H1 (cell line): ENCODE results near the gene UAP1. TPM values are rescaled to one million over a fixed set of nuclear protein-coding genes. Genes with fewer than 3 reads are reported as not detected.

ENCODE experiments used
- CTCF ChIA-PET: fragments of 300-600 bp; sonication (Branson Sonifier 250); formaldehyde crosslinking; loops from one replicate; lab custom pipeline; 2021; ENCODE audit not compliant: partially characterized antibody; lab: Charles Lee
- POLR2A ChIA-PET: fragments of 300-600 bp; sonication (Branson Sonifier 250); formaldehyde crosslinking; loops from one replicate; lab custom pipeline; 2021; ENCODE audit warnings: inconsistent platforms; ENCODE audit not compliant: partially characterized antibody; lab: Charles Lee
- DNase-seq, 2 experiments: peaks; one replicate each; pipeline versions ENCODE4 v3.0.0 to v3.0.0-alpha.2; 2010 to 2022; ENCODE audit warnings: low spot score in 2 of 2, low read depth in 1 of 2, mixed read lengths in 1 of 2
- FAIRE-seq: peaks from 2 replicates; lab custom pipeline; 2011; peaks lifted over from hg19 to GRCh38; lab: Jason Lieb, UNC
- H2AFZ ChIP-seq: 2 replicates; pipeline ENCODE4 v1.8.1; 2012; ENCODE audit warnings: low read length, inconsistent platforms
- H2AK5ac ChIP-seq: 2 replicates; pipeline ENCODE4 v1.6.1; 2013; ENCODE audit warnings: low read depth, low read length
- H2BK120ac ChIP-seq: replicated peaks from 2 replicates; pipeline ENCODE3; 2013; ENCODE audit warnings: low read depth, low read length, inconsistent platforms
- H2BK12ac ChIP-seq: 2 replicates; pipeline ENCODE4 v1.6.1; 2013; ENCODE audit warnings: low read depth, low read length
- H2BK15ac ChIP-seq: 2 replicates; pipeline ENCODE4 v1.6.1; 2013; ENCODE audit warnings: low read length
- H2BK20ac ChIP-seq: 2 replicates; pipeline ENCODE4 v1.6.1; 2013; ENCODE audit warnings: low read length
- H2BK5ac ChIP-seq: 2 replicates; pipeline ENCODE4 v1.6.1; 2013; ENCODE audit warnings: low read depth, low read length
- H3K14ac ChIP-seq: 2 replicates; pipeline ENCODE4 v1.6.1; 2013; ENCODE audit warnings: inconsistent platforms; ENCODE audit not compliant: insufficient read length
- H3K18ac ChIP-seq: 2 replicates; pipeline ENCODE4 v1.6.1; 2013; ENCODE audit warnings: low read length; ENCODE audit errors: extremely low read depth
- H3K23ac ChIP-seq: 2 replicates; pipeline ENCODE4 v1.6.1; 2013; ENCODE audit warnings: inconsistent platforms; ENCODE audit not compliant: insufficient read length
- H3K23me2 ChIP-seq: 2 replicates; pipeline ENCODE4 v1.6.1; 2013; ENCODE audit warnings: low read depth, low read length
- H3K27ac ChIP-seq: 2 replicates; pipeline ENCODE4 v1.6.1; 2011; ENCODE audit warnings: low read depth, low read length, inconsistent platforms
- H3K27me3 ChIP-seq, 4 experiments: replicated peaks in 1 of 4; 1 replicate in 1 of 4; 2 replicates in 3 of 4; pipeline versions ENCODE4 v1.6.1 to v1.8.1; 2011 to 2013; ENCODE audit warnings: low read length in 3 of 4, mild to moderate bottlenecking in 3 of 4, inconsistent platforms in 2 of 4, mixed read lengths in 2 of 4, moderate library complexity in 1 of 4; ENCODE audit not compliant: control insufficient read depth in 3 of 4, insufficient read depth in 3 of 4; ENCODE audit errors: extremely low read depth in 1 of 4
- H3K36me3 ChIP-seq, 4 experiments: 2 replicates each; pipeline versions ENCODE4 v1.6.1 to v1.8.1; 2011 to 2013; ENCODE audit warnings: mild to moderate bottlenecking in 4 of 4, low read length in 3 of 4, moderate library complexity in 2 of 4, control low read depth in 1 of 4, inconsistent platforms in 1 of 4; ENCODE audit not compliant: insufficient read depth in 4 of 4, control insufficient read depth in 2 of 4
- H3K4ac ChIP-seq: replicated peaks from 2 replicates; pipeline ENCODE3; 2013; ENCODE audit warnings: low read length, low read depth, mixed read lengths, inconsistent platforms; ENCODE audit not compliant: insufficient read length
- H3K4me1 ChIP-seq, 4 experiments: replicated peaks in 1 of 4; 1 replicate in 1 of 4; 2 replicates in 3 of 4; pipeline versions ENCODE4 v1.6.1 to v1.8.1; 2011 to 2013; ENCODE audit warnings: low read length in 3 of 4, inconsistent platforms in 2 of 4, mixed read lengths in 1 of 4; ENCODE audit not compliant: insufficient read depth in 4 of 4, control insufficient read depth in 3 of 4
- H3K4me2 ChIP-seq, 2 experiments: 2 replicates each; pipeline versions ENCODE4 v1.6.1 to v1.8.1; 2011 to 2013; ENCODE audit warnings: low read depth in 2 of 2, low read length in 2 of 2, control low read depth in 1 of 2, inconsistent platforms in 1 of 2, mild to moderate bottlenecking in 1 of 2; ENCODE audit not compliant: insufficient read depth in 1 of 2
- H3K4me3 ChIP-seq, 4 experiments: fragments of 200-600, 300-600 bp in 1 of 4; sonication (generic), shearing (Covaris generic), sonication (Bioruptor Twin) in 1 of 4; 2 replicates each; pipeline versions ENCODE4 v1.5.1 to v1.8.1; 2011 to 2016; ENCODE audit warnings: low read length in 4 of 4, low read depth in 3 of 4, control low read depth in 2 of 4, inconsistent platforms in 2 of 4, mild to moderate bottlenecking in 2 of 4, mixed read lengths in 1 of 4, moderate library complexity in 1 of 4; ENCODE audit not compliant: insufficient read depth in 2 of 4; ENCODE audit errors: extremely low read depth in 1 of 4
- H3K56ac ChIP-seq: replicated peaks from 2 replicates; pipeline ENCODE3; 2013; ENCODE audit warnings: low read depth, mild to moderate bottlenecking, mixed read lengths, low read length, inconsistent platforms; ENCODE audit not compliant: insufficient read length
- H3K79me1 ChIP-seq: 2 replicates; pipeline ENCODE4 v1.6.1; 2013; ENCODE audit warnings: low read depth, low read length, control low read depth
- H3K79me2 ChIP-seq, 2 experiments: 2 replicates each; pipeline versions ENCODE4 v1.6.1 to v1.8.1; 2012 to 2013; ENCODE audit warnings: low read length in 2 of 2, mild to moderate bottlenecking in 2 of 2, inconsistent platforms in 1 of 2; ENCODE audit not compliant: insufficient read depth in 2 of 2, control insufficient read depth in 1 of 2
- H3K9ac ChIP-seq, 4 experiments: replicated peaks in 1 of 4; 1 replicate in 1 of 4; 2 replicates in 3 of 4; pipeline versions ENCODE4 v1.6.1 to v1.8.1; 2011 to 2013; ENCODE audit warnings: low read depth in 3 of 4, low read length in 3 of 4, control low read depth in 2 of 4, mild to moderate bottlenecking in 2 of 4, moderate library complexity in 2 of 4, inconsistent platforms in 1 of 4; ENCODE audit errors: extremely low read depth in 1 of 4
- H3K9me3 ChIP-seq, 2 experiments: 2 replicates each; pipeline versions ENCODE4 v1.6.1 to v1.8.1; 2012 to 2013; ENCODE audit warnings: mild to moderate bottlenecking in 2 of 2, moderate library complexity in 2 of 2, control low read depth in 1 of 2, inconsistent platforms in 1 of 2, low read depth in 1 of 2, low read length in 1 of 2, mixed read lengths in 1 of 2; ENCODE audit not compliant: insufficient read depth in 2 of 2
- H4K20me1 ChIP-seq, 2 experiments: replicated peaks in 1 of 2; 2 replicates each; pipeline versions ENCODE3 to v1.8.1; 2011 to 2013; ENCODE audit warnings: inconsistent platforms in 2 of 2, low read length in 2 of 2, mild to moderate bottlenecking in 1 of 2; ENCODE audit not compliant: insufficient read depth in 2 of 2, control insufficient read depth in 1 of 2
- H4K5ac ChIP-seq: 2 replicates; pipeline ENCODE4 v1.6.1; 2013; ENCODE audit warnings: low read length, low read depth, mixed read lengths, inconsistent platforms; ENCODE audit not compliant: insufficient read length
- H4K8ac ChIP-seq: 2 replicates; pipeline ENCODE4 v1.8.0; 2013; ENCODE audit warnings: mild to moderate bottlenecking, moderate library complexity, low read length, inconsistent platforms; ENCODE audit not compliant: insufficient read depth; ENCODE audit errors: extremely low read depth
- H4K91ac ChIP-seq: replicated peaks from 2 replicates; pipeline ENCODE3; 2013; ENCODE audit warnings: low read length, mixed read lengths, inconsistent platforms; ENCODE audit not compliant: insufficient read length
- CTBP2 ChIP-seq: IDR thresholded peaks from 2 replicates; pipeline ENCODE4 v1.7.0; 2011; ENCODE audit warnings: borderline replicate concordance, mild to moderate bottlenecking, moderate library complexity, mixed read lengths, low read length; ENCODE audit not compliant: insufficient read depth, insufficient read length
- WGBS, 2 experiments: shearing (Covaris generic) in 1 of 2; methylation state at CpG; one replicate each; pipeline versions ENCODE4 v1.1.6 to v1.1.7; 2013 to 2015; ENCODE audit warnings: low lambda C conversion rate in 2 of 2, mixed read lengths in 2 of 2, inconsistent platforms in 1 of 2, low coverage in 1 of 2, missing lambda C conversion rate in 1 of 2; ENCODE audit not compliant: insufficient replicate concordance in 2 of 2, insufficient coverage in 1 of 2, insufficient read length in 1 of 2; ENCODE audit errors: extremely low coverage in 1 of 2, missing lambda C conversion rate in 1 of 2; 5-methylcytosine and 5-hydroxymethylcytosine counted together
- polyA plus RNA-seq, 7 experiments: library from polyadenylated mRNA; depleted of rRNA in 3 of 7; stranded (reverse) in 5 of 7; unstranded in 2 of 7; fragments of >200 nt in 5 of 7; fragments of 200-250 nt in 2 of 7; gene quantifications; 1 replicate in 5 of 7; 2 replicates in 1 of 7; 4 replicates in 1 of 7; pipeline versions ENCODE4 v1.2.1 to v1.2.3, GENCODE V29; 2011 to 2013; ENCODE audit warnings: missing spikeins in 2 of 7, mixed read lengths in 2 of 7
- total RNA-seq: library from RNA; stranded (reverse); fragmentation: NEBNext Ultra II Directional; extraction: Animal tissue kit (Norgen Biotek cat#: 25700); gene quantifications from 2 replicates; pipeline ENCODE4 v1.2.1, GENCODE V29; 2021

Gene UAP1
- total and polyA plus RNA-seq, 2 of the 8 experiments (the other 6 are each of a cell fraction or from before 2014, with no cell fraction given) = 9.4 to 32.9 TPM

DNA sequence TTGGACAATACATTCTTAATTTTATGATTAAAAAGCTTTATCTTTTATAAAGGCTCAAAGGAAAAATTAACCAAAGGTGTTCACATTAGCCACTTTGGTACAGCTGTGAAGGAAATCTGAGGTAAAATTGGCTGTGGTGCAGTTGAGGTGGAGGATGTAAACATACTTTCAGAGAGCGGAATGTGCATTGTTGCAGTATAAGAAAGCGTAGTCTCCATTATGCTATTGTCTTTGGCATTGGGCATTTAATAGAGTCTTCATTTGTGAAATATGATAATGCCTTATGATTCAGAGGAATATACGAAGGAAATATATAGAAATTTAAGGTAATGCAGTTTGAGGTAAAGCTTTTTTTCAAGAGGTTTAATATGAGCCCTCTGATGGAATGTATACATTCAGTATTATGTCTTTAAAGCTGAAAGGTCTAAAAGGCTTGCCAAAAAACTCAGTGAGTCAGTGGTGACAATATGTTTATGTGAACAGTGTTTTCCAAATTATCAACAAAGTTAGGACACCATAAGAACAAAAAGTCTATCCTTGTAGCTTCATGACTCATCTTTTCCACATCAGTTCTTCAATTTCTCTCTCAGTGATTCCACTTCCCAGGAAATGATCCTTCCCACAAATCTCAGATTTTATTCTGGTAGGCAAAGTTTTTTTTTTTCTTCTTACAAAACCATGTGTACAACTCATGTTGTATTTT, 43.9 kb downstream of the UAP1 start:
- no peak overlapping the region for H3K9ac ChIP-seq
- no peak overlapping the region for H2AK5ac ChIP-seq
- CTCF ChIA-PET = interaction anchor here (0.6 to 1.2 kb wide), 9 partner anchors 11 to 549 kb away, joined by 3 to 5 read pairs (median 3); no protein-coding TSS in a partner anchor
- H3K36me3 ChIP-seq = peaks cover 0 to 3% (median 0%) of the 10 kb centered on the region in 4 experiments; a peak in 1 of 8 replicates
- H3K14ac ChIP-seq = no peak overlapping the region
- no peak overlapping the region for H3K56ac ChIP-seq
- no peak overlapping the region for H3K27ac ChIP-seq
- H4K20me1 ChIP-seq = no peaks in the 10 kb centered on the region
- FAIRE-seq (no peak), DNase-seq (no peak)
- H3K9me3 ChIP-seq = no peaks in the 10 kb centered on the region
- no peak overlapping the region for H4K5ac ChIP-seq
- H3K4ac ChIP-seq = no peak overlapping the region
- H4K91ac ChIP-seq = no peak overlapping the region
- H3K27me3 ChIP-seq = no peaks in the 10 kb centered on the region
- POLR2A ChIA-PET = interaction anchor here (0.7 to 0.8 kb wide), 2 partner anchors 20 to 718 kb away, joined by 3 to 4 read pairs; no protein-coding TSS in a partner anchor
- H2BK15ac ChIP-seq = no peak overlapping the region
- WGBS, 2 experiments = 85% methylated on average over 3 of the region's 3 CpGs; no CpG with 5 or more reads in 1 of the 2 experiments
- no peak overlapping the region for H3K23ac ChIP-seq
- no peaks in the 10 kb centered on the region for H3K79me2 ChIP-seq
- no peak overlapping the region for H3K18ac ChIP-seq
- H2AFZ ChIP-seq = no peak overlapping the region
- H3K4me1 ChIP-seq = no peaks in the 10 kb centered on the region
- no peak overlapping the region for H2BK20ac ChIP-seq
- no peak overlapping the region for H4K8ac ChIP-seq
- no peak for TF ChIP-seq CTBP2
- no peak overlapping the region for H3K4me2 ChIP-seq
- no peak overlapping the region for H3K4me3 ChIP-seq
- H3K23me2 ChIP-seq = no peaks in the 10 kb centered on the region
- no peak overlapping the region for H2BK12ac ChIP-seq
- H2BK120ac ChIP-seq = no peak overlapping the region
- no peak overlapping the region for H2BK5ac ChIP-seq
- H3K79me1 ChIP-seq = no peaks in the 10 kb centered on the region
